WI38 (cell line): ENCODE results near the gene TMEM89.

Source experiments
- H3K4me3 ChIP-seq: 2 replicates; pipeline ENCODE4 v1.5.1; 2011; ENCODE audit warnings: low read depth, mild to moderate bottlenecking, control low read depth, low read length
- TF ChIP-seq, protein P1 (sequence below): IDR thresholded peaks from 2 replicates; pipeline ENCODE4 v1.5.1; 2012; ENCODE audit warnings: low read depth, mild to moderate bottlenecking, control low read depth, low read length

The TMEM89 gene, protein sequence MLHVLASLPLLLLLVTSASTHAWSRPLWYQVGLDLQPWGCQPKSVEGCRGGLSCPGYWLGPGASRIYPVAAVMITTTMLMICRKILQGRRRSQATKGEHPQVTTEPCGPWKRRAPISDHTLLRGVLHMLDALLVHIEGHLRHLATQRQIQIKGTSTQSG

DNA sequence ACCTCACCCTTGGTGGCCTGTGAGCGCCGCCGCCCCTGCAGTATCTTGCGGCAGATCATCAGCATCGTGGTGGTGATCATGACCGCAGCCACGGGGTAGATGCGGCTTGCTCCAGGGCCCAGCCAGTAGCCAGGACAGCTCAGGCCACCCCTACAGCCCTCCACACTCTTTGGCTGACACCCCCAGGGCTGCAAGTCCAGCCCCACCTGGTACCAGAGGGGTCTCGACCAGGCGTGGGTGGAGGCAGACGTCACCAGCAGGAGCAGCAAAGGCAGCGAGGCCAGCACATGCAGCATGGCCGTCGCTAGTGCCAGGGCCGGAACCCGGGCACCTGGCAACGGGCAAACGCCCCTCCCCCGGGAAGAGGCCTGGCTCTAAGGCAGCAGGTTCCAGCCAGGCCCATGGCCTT lies at the start of gene TMEM89:
Gene TMEM89, minus strand, starts transcription at position 309 of the 409 bp plus-strand sequence. Its CDS starts 13 bp downstream, at position 296.
- no peak within 1 kb of the TSS for H3K4me3 ChIP-seq
- TF ChIP-seq, protein P1, sequence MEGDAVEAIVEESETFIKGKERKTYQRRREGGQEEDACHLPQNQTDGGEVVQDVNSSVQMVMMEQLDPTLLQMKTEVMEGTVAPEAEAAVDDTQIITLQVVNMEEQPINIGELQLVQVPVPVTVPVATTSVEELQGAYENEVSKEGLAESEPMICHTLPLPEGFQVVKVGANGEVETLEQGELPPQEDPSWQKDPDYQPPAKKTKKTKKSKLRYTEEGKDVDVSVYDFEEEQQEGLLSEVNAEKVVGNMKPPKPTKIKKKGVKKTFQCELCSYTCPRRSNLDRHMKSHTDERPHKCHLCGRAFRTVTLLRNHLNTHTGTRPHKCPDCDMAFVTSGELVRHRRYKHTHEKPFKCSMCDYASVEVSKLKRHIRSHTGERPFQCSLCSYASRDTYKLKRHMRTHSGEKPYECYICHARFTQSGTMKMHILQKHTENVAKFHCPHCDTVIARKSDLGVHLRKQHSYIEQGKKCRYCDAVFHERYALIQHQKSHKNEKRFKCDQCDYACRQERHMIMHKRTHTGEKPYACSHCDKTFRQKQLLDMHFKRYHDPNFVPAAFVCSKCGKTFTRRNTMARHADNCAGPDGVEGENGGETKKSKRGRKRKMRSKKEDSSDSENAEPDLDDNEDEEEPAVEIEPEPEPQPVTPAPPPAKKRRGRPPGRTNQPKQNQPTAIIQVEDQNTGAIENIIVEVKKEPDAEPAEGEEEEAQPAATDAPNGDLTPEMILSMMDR, result no peak

DNA sequence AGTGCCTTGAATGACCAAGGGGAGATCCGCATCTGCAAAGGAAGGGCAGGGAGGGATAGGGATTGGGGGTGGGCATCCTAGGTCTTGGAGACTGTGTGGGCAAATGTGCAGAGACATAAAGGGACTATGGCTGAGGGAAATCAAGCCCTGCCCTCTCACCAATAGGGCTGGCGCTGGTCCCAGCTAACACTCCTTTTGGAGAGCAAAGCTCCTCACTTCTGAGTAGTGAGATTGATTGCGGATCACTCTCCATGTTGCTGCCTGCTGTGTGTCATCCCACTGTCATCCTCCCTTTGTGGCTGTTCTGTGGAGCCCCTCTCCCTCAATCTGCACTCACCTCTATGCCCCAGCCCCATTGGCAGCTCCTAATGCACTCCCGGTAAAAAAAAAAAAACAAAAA lies 43.4 kb upstream of the TMEM89 start:
- TF ChIP-seq, protein P1, result no peak

DNA sequence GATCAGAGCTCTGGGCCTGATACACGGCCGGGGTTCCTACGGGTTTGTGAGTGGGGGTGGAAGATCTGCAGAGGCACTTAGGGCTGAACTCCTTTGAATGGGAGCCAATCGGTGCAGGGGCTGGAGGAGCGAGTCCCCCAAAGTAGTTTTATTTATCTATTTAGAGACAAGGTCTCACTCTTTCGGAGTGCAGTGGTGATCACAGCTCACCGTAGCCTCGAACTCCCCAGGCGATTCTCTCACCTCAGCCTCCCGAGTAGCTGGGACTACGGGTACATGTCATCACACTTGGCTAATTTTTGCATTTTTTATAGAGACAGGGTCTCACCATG lies 42.7 kb upstream of the TMEM89 start:
- TF ChIP-seq, protein P1, result no peak

More for the DNA sequence above, 43.4 kb upstream of the TMEM89 start:
- no peak overlapping the region for H3K4me3 ChIP-seq

DNA sequence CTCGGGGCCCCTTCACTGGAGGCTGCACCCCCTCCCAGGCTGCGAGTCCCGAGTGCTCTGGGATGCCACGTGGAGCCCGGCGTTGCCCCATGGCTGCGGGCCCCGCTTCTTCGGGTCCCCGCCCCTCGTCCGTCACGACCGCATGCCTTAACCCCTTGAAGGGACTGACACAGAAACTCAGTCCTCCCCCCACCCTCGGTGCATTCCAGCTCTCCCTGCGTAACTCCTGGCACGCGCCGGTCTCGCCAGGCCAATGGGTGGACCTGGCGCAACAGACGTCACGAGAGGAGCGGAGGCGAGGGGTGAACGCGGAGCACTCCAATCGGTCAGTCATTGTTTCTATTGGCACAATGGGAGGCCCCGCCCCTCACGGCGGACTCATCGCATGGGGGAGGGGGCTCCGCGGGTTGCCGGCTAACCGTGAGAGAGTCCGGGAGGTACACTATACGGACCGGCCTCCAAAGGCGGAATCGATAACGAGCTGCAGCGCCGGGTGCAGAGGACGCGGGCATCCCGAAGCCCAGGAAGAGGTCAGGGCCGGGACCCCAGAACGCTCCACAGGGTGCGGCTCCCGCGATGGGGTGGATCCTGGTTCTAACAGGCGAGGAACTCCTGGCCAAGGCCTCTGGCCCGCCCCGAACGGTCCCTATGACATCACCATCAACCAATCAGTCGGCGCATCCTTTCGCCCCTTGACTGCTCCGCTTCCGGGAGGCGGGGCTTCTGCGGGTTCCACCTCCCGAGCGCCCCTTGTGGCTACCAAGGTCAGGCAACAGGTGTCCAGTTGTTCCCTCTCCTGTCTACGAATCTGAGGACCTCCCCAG lies 42.1 kb upstream of the TMEM89 start:
- H3K4me3 ChIP-seq, result peak overlapping the region; percentile 65

More for the DNA sequence above, 42.7 kb upstream of the TMEM89 start:
- no peak overlapping the region; the same call in 1 of the 2 replicates for H3K4me3 ChIP-seq

DNA sequence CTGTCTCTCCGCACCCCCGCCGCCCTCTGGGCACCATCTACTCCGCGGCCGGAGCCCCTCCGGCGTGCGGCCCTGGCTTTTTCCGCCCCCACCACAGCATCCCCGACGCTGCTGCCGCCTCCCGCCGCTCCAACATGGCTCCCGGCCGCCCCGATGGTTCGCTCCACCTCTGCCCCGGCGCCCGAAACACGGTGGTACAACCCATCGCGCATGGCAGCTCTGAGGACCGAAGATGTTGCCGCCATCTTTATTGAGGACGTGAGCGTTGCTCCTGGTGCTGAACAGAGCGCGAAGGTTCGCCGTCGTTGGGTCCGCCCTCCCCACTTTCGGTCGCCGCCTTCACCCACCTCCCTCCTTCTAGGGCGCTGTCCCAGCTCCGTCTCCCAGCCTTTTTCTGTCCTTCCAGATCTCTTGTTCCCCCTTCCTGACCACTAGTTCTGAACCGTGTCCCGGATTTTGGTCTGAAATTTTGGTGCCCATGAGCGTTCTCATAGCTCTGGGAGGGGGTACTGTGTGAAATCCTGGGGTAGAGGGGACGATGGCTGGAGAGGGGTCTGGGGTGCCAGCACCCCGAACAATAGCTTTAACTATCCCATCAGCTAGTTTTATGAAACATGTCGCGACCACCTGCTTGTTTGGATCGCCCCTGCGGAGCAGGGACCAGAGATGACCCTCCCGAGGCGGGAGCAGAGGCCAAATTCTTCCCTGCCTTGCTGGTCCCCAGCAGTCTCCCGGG lies 41.4 kb upstream of the TMEM89 start, which contains the start of gene CELSR3:
Gene CELSR3, minus strand, starts transcription at position 134 of the 736 bp plus-strand sequence. CDS start 252 bp downstream, outside the sequence.
- TF ChIP-seq, protein P1, result no peak
- peak within 1 kb of the TSS; percentile 65 for H3K4me3 ChIP-seq

More for the DNA sequence above, 42.1 kb upstream of the TMEM89 start:
- TF ChIP-seq, protein P1, result peak; percentile 87

DNA sequence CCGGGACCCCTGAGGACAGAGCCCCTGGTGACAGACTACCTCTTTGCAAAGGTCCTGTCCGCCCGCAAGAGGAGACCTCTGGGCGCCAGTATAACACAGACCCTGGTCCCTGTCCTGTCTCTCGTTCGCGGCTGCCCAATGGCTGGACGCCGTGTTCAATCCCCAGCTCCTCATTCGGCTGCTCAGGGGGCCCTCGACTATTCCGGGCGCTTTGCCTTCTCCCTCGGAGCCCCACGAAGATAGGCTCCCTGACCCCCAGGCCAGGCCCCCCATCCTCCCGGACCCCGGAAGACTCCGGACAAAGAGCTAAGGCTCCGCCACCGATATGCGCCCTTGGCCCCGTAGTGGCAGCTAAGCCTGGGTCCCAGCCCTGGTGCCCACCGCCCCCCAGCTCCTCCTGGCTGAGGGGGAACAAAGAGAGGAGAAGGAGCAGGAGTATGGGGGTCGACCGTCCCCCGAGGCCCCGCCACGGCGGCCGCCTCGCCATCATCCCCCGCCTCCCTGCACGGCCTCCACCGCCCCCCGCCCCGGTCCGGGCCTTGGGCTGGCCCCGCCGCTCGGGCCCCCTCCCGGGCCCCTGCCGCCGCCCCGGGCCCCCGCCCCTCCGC lies 40.7 kb upstream of the TMEM89 start:
- H3K4me3 ChIP-seq, result peak overlapping the region; percentile 65; the same call in 1 of the 2 replicates
- TF ChIP-seq, protein P1, result no peak
